MG63 (cell line): ENCODE measurements around the gene KRT6A. TPM values are rescaled to one million over a fixed set of nuclear protein-coding genes. Genes with fewer than 3 reads are reported as not detected.
"Not testable (repeated sequence)": the region's sequence is repeated elsewhere in the genome, so short reads cannot be mapped to it uniquely, and the experiment has no call there.

Experiments used
- DNase-seq: peaks from one replicate; pipeline ENCODE4 v3.0.0-alpha.2; 2020
- H3K27me3 ChIP-seq: fragments of 250-450 bp; sonication (Bioruptor Pico); 2 replicates; pipeline ENCODE4 v1.5.1; 2020; ENCODE audit warnings: mild to moderate bottlenecking, moderate library complexity
- H3K36me3 ChIP-seq: fragments of 250-450 bp; sonication (Bioruptor Pico); 2 replicates; pipeline ENCODE4 v1.5.1; 2020; ENCODE audit warnings: mild to moderate bottlenecking, moderate library complexity
- H3K4me3 ChIP-seq: fragments of 250-450 bp; sonication (Bioruptor Pico); 2 replicates; pipeline ENCODE4 v1.5.1; 2020; ENCODE audit warnings: mild to moderate bottlenecking, moderate library complexity
- H3K9me3 ChIP-seq: fragments of 250-450 bp; sonication (Bioruptor Pico); 2 replicates; pipeline ENCODE4 v1.5.1; 2020; ENCODE audit warnings: mild to moderate bottlenecking, moderate library complexity
- total RNA-seq: library from RNA; depleted of rRNA; stranded (reverse); fragments of >200 nt; shearing (Covaris generic); gene quantifications from 2 replicates; pipeline ENCODE4 v1.2.3, GENCODE V29; 2014; ENCODE audit warnings: low replicate concordance

The KRT6A gene
- total RNA-seq, 1 experiment from 2014 or later, result not detected

DNA sequence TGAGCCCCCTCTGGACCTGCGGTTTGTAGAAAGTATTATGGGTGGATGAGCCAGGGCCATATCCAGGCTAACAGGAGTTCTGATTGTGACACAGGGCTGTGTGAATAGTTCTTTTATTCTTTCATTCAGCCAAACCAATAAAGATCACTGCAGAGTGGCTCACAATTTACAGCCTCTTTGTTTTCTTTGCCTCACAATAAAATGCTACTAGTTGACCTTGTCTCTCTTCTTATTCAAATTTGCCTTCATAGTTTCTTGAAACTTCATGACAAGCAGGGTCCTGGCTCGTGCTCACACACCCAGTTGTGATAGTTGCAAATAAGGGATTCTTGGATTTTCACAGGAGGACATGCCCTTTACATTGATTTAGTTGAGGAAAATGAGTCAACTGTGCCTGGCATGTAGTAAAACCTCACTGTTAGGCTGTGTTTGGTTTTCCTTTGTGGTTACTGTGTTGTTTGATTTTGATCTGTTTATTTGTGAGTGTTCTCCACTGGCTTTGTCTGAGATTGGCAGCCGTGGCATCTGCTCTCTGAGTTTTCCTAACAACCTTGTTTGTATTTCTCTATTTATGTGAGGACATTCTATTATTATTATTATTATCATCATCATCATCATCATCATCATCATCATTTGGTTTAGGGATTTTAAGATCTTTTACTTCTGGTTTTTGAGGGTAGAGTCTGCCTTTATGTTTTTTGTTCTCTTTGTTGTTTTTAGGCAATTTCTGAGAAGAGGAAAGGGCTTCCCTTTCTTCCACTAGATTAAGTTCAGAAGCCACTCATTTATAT, 38.5 kb downstream of the KRT6A start:
- DNase-seq, result no peak
- no peaks in the 10 kb centered on the region for H3K36me3 ChIP-seq
- no peaks in the 10 kb centered on the region; the same call in 1 of the 2 replicates for H3K27me3 ChIP-seq
- no peak overlapping the region for H3K4me3 ChIP-seq
- H3K9me3 ChIP-seq, result no peaks in the 10 kb centered on the region

GRCh38 chr12:52452101-52452500, 41.0 kb downstream of the KRT6A start, which contains the start of gene KRT6B:
KRT6B (minus strand) TSS chr12:52452146; CDS start chr12:52452078, 68 bp downstream.
- no peak within 1 kb of the TSS for H3K4me3 ChIP-seq
- no peaks in the 10 kb centered on the region for H3K27me3 ChIP-seq
- H3K36me3 ChIP-seq, result no peaks in the 10 kb centered on the region
- no peaks in the 10 kb centered on the region for H3K9me3 ChIP-seq
- DNase-seq, result no peak

- Histone ChIP-seq H3K27me3 (no peaks in the 10 kb centered on the region), H3K9me3 (no peaks in the 10 kb centered on the region), H3K4me3 (no peak overlapping the region), H3K36me3 (no peaks in the 10 kb centered on the region)
- DNase-seq, result no peak
Measured at GRCh38 chr12:52448228-52448627, 44.8 kb downstream of the KRT6A start.

GRCh38 chr12:52447196-52447595, 45.9 kb downstream of the KRT6A start:
- not testable (repeated sequence) for DNase-seq, H3K9me3 ChIP-seq, H3K4me3 ChIP-seq, H3K36me3 ChIP-seq, H3K27me3 ChIP-seq

- DNase-seq, result no peak
- Histone ChIP-seq H3K27me3 (no peaks in the 10 kb centered on the region), H3K36me3 (no peaks in the 10 kb centered on the region), H3K9me3 (no peaks in the 10 kb centered on the region), H3K4me3 (no peak overlapping the region)
Measured at GRCh38 chr12:52446367-52447045, 46.6 kb downstream of the KRT6A start.

GRCh38 chr12:52445876-52446275, 47.2 kb downstream of the KRT6A start:
- H3K9me3 ChIP-seq, result no peaks in the 10 kb centered on the region
- no peaks in the 10 kb centered on the region for H3K27me3 ChIP-seq
- no peak for DNase-seq
- no peaks in the 10 kb centered on the region for H3K36me3 ChIP-seq
- H3K4me3 ChIP-seq, result no peak overlapping the region

DNA sequence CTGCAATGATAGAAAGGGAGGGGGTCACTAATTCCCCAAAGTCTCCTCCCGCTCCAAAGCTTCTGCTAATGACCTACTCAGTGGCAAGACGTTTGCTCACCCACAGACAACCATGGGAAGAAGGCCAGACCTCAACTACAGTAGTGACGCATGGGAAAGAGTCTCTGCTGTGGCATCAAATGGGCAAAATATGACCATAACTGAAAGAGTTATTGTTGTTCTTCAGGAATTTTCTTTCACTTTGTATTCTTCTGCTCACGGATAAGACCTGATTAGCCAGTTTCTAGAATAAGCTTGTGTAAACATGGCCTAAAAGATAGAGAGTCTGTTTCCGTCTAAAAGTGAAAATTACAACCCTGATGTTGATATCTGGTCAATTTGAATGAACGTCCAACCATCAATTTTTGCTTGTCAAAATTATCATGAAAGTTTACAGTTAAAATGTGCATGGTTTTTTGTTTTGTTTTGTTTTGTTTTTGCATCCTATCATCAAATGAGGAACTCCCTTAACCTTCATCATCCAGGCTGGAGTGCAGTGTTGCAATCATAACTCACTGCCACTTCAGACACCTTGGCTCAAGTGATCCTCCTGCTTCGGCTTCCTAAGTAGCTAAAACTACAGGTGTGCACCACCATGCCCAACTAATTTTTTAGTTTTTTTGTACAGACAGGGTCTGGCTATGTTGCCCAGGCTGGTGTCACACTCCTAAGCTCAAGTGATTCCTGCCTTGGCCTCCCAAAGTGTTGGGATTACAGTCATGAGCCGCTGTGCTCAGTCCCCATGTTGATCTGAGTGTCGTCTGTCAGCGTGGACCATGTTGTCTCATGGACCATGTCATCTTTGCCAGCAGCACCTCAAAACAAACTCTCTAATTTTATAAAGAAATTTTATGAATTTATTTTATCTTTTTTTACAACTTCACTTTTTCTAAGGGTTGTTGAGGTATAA, 48.1 kb downstream of the KRT6A start:
- Histone ChIP-seq H3K27me3 (no peaks in the 10 kb centered on the region), H3K9me3 (no peaks in the 10 kb centered on the region), H3K4me3 (no peak overlapping the region), H3K36me3 (no peaks in the 10 kb centered on the region)
- DNase-seq, result no peak

GRCh38 chr12:52443966-52444365, 49.1 kb downstream of the KRT6A start:
- no peaks in the 10 kb centered on the region for H3K27me3 ChIP-seq
- H3K4me3 ChIP-seq, result no peak overlapping the region
- H3K9me3 ChIP-seq, result no peaks in the 10 kb centered on the region
- no peaks in the 10 kb centered on the region for H3K36me3 ChIP-seq
- DNase-seq, result no peak

DNA sequence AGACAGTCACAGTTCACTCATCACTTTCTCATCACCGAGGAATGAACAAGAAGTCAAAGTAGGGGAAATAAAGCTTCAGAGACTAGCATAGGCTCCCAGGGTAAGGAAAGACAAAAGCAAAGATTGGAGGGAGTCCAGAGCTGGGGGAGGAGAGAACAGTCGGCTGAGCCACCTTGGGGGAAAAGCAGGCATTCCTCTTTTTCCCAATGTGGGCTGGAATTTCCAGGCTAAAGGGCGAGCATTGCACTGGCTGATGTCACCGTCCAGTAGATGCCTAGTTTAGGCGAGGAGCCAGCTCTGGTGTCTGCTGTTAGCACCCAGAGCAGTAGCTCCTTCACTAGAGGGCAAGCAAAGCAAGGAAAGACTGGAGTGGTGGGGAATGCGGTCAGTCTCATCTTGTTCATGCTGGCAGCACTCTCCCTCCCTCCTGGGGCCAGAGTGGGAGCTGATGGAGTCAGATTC, 50.4 kb downstream of the KRT6A start:
- Histone ChIP-seq H3K36me3 (no peaks in the 10 kb centered on the region), H3K9me3 (no peaks in the 10 kb centered on the region), H3K27me3 (no peaks in the 10 kb centered on the region), H3K4me3 (no peak overlapping the region)
- DNase-seq, result peak; percentile 85

GRCh38 chr12:52441320-52441911, 51.6 kb downstream of the KRT6A start:
- no peak overlapping the region for H3K4me3 ChIP-seq
- no peak for DNase-seq
- no peaks in the 10 kb centered on the region for H3K36me3 ChIP-seq
- no peaks in the 10 kb centered on the region for H3K27me3 ChIP-seq
- H3K9me3 ChIP-seq, result no peaks in the 10 kb centered on the region

DNA sequence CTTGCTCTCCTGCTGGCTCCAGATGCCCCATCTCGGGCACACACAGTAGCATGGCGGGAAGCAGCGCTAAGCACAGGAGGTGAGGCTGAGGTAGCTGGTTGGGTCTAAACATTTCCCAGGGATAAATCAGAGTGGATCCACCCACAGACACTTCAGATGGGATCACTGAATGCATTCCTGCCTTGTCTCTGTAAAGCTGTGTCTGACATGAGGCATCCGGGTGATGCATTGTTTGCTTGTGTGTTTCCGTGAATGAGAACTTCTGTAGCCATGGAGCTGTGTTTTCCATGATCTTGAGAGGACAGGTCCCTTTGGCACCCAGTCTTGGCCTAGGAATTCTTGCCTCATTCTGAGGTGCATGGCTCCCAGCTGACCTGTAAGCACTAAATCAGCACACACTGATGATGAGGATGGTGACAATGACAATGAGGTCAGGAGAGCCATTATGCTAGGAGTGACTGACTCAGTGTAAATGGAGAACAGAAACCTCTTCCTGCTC, 52.2 kb downstream of the KRT6A start:
- DNase-seq, result no peak
- H3K4me3 ChIP-seq, result no peak overlapping the region

GRCh38 chr12:52439845-52440244, 53.2 kb downstream of the KRT6A start:
- Histone ChIP-seq H3K36me3 (no peaks in the 10 kb centered on the region), H3K9me3 (no peaks in the 10 kb centered on the region), H3K27me3 (no peaks in the 10 kb centered on the region), H3K4me3 (no peak overlapping the region)
- no peak for DNase-seq

More for the DNA sequence above, 52.2 kb downstream of the KRT6A start:
- H3K9me3 ChIP-seq, result no peaks in the 10 kb centered on the region
- H3K27me3 ChIP-seq, result no peaks in the 10 kb centered on the region
- H3K36me3 ChIP-seq, result no peaks in the 10 kb centered on the region

DNA sequence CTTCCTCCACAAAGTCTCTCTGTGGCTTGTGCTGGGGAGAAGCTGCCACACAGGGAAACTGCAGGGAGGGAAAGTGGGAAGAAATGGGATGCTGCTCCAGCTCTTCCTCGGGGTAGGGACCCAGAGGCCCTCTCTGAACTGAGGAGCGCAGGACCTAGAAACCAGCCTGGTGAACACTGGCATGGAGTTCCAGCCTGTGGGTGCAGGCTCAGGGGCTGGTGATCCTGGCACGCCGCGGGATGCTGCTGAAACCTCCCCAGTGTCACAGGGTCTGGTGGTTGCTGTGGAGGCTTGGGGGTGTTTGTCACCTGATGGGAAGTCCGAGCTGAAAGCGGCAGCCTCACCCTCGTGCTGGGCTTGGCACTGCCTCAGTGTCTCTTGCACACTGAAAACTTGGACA, 53.6 kb downstream of the KRT6A start:
- DNase-seq, result no peak
- no peak overlapping the region for H3K4me3 ChIP-seq
- H3K9me3 ChIP-seq, result no peaks in the 10 kb centered on the region
- no peaks in the 10 kb centered on the region for H3K27me3 ChIP-seq
- no peaks in the 10 kb centered on the region for H3K36me3 ChIP-seq

GRCh38 chr12:52438305-52439301, 54.5 kb downstream of the KRT6A start:
- Histone ChIP-seq H3K27me3 (no peaks in the 10 kb centered on the region), H3K4me3 (no peak overlapping the region), H3K9me3 (no peaks in the 10 kb centered on the region), H3K36me3 (no peaks in the 10 kb centered on the region)
- no peak for DNase-seq

DNA sequence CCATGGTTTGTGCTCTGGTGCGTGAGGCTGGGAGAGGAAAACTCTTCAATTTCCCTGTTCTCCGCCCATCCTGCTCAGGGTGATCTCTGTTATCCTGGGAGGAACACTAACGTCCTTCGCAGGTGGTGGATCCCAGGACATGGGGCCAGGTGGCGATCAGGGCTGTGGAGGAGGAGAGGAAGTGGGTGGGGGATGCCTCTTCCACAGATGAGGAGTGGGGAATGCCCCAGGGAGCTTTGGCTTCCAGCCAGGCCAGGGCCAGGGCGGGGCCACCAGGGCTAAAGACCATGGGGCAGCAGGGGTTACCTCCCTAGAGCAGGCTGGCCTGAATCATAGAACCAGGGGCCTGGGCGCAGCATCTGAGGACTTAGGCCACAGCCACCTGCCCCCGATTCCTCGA, 55.5 kb downstream of the KRT6A start:
- H3K4me3 ChIP-seq, result no peak overlapping the region
- no peaks in the 10 kb centered on the region for H3K36me3 ChIP-seq
- no peaks in the 10 kb centered on the region for H3K27me3 ChIP-seq
- H3K9me3 ChIP-seq, result no peaks in the 10 kb centered on the region
- no peak for DNase-seq
